ENCODE results near the gene DBN1. TPM values are rescaled to one million over a fixed set of nuclear protein-coding genes. Genes with fewer than 3 reads are reported as not detected.

Gene DBN1
- total and polyA plus RNA-seq, 9 of the 15 experiments (the other 6 are each of a cell fraction or from before 2014, with no cell fraction given), result 0.25 to 87.2 (median 27.9) TPM

- TF ChIP-seq PREB (CRISPR knock-in tag; IDR thresholded peaks at IDR 0.05), result no peak
- no peak for TF ChIP-seq EZH2 (IDR thresholded peaks at IDR 0.05; ENCODE audit: borderline replicate concordance, low read depth, low read length)
- no peak for TF ChIP-seq KDM2B (CRISPR knock-in tag; IDR thresholded peaks at IDR 0.05)
- TF ChIP-seq HMGN3 (IDR thresholded peaks at IDR 0.05; ENCODE audit: borderline replicate concordance, extremely low read depth, insufficient read length, low read depth, low read length), result peak; percentile 92
- no peak for TF ChIP-seq PRPF4 (IDR thresholded peaks at IDR 0.05; ENCODE audit: insufficient read depth, low read depth, low read length, poor library complexity, severe bottlenecking)
- TF ChIP-seq, protein P1, sequence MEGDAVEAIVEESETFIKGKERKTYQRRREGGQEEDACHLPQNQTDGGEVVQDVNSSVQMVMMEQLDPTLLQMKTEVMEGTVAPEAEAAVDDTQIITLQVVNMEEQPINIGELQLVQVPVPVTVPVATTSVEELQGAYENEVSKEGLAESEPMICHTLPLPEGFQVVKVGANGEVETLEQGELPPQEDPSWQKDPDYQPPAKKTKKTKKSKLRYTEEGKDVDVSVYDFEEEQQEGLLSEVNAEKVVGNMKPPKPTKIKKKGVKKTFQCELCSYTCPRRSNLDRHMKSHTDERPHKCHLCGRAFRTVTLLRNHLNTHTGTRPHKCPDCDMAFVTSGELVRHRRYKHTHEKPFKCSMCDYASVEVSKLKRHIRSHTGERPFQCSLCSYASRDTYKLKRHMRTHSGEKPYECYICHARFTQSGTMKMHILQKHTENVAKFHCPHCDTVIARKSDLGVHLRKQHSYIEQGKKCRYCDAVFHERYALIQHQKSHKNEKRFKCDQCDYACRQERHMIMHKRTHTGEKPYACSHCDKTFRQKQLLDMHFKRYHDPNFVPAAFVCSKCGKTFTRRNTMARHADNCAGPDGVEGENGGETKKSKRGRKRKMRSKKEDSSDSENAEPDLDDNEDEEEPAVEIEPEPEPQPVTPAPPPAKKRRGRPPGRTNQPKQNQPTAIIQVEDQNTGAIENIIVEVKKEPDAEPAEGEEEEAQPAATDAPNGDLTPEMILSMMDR (IDR thresholded peaks at IDR 0.05 in 2 of 3, conservative IDR thresholded peaks at IDR 0.05 in 1 of 3; ENCODE audit: insufficient read depth in 2 of 3, low read depth in 1 of 3, low read length in 3 of 3), result peak; percentile 11 to 32 (median 17); a peak in 2 of 6 replicates
- TF ChIP-seq BDP1 (IDR thresholded peaks at IDR 0.05; ENCODE audit: insufficient read depth, insufficient read length), result no peak
- no peak for TF ChIP-seq THRAP3 (IDR thresholded peaks at IDR 0.05; ENCODE audit: borderline replicate concordance)
- no peak for TF ChIP-seq PRMT5 (CRISPR knock-in tag; IDR thresholded peaks at IDR 0.05)
- no peak for TF ChIP-seq ZNF311 (CRISPR knock-in tag; IDR thresholded peaks at IDR 0.05)
- no peak for TF ChIP-seq MED1 (CRISPR knock-in tag; IDR thresholded peaks at IDR 0.05; ENCODE audit: borderline replicate concordance)
- no peak for TF ChIP-seq MIER1 (IDR thresholded peaks at IDR 0.05; ENCODE audit: low read depth)
- TF ChIP-seq ZFPM2 (CRISPR knock-in tag; IDR thresholded peaks at IDR 0.05), result no peak
- no peak for TF ChIP-seq SMARCC2 (IDR thresholded peaks at IDR 0.05; ENCODE audit: low read depth)
- TF ChIP-seq ZNF121 (CRISPR knock-in tag; conservative IDR thresholded peaks at IDR 0.05), result no peak
- no peak for TF ChIP-seq ZEB2 (IDR thresholded peaks at IDR 0.05)
- TF ChIP-seq XRCC5 (IDR thresholded peaks at IDR 0.05; ENCODE audit: low read depth, low read length), result peak; percentile 5; the same call in 1 of the 2 replicates
- TF ChIP-seq ZNF280B (CRISPR knock-in tag; IDR thresholded peaks at IDR 0.05), result peak; percentile 32; the same call in 1 of the 2 replicates
- TF ChIP-seq TRIM28 (IDR thresholded peaks at IDR 0.05), result no peak
- TF ChIP-seq CEBPG (CRISPR knock-in tag; IDR thresholded peaks at IDR 0.05), result no peak
- TF ChIP-seq CEBPG (tag; conservative IDR thresholded peaks at IDR 0.05 in 1 of 2, IDR thresholded peaks at IDR 0.05 in 1 of 2), result no peak
- 0 out of 4 replicates have a peak, but pooled peaks of 1 of the 2 experiments have one; percentile 43 for TF ChIP-seq TEAD1 (CRISPR knock-in tag; IDR thresholded peaks at IDR 0.05)
- TF ChIP-seq ZNF232 (CRISPR knock-in tag; IDR thresholded peaks at IDR 0.05), result no peak
- no peak for TF ChIP-seq HNRNPLL (IDR thresholded peaks at IDR 0.05; ENCODE audit: low read depth, low read length, poor library complexity, severe bottlenecking)
- TF ChIP-seq PTBP1 (IDR thresholded peaks at IDR 0.05; ENCODE audit: low read depth, low read length), result peak; percentile 96
Measured at GRCh38 chr5:177446200-177447065, 27.0 kb downstream of the DBN1 start, which contains the start of gene PRR7 (continued).

Measured in K562 (cell line).